HUES48 (cell line): ENCODE measurements around the gene SLC38A2.

Source experiments
- H3K27ac ChIP-seq: one replicate; pipeline ENCODE4 v1.7.0; 2013; ENCODE audit warnings: low read depth, low read length, inconsistent platforms
- H3K27me3 ChIP-seq: 2 replicates; pipeline ENCODE4 v1.6.1; 2013; ENCODE audit warnings: mild to moderate bottlenecking, low read length; ENCODE audit not compliant: control insufficient read depth, insufficient read depth
- H3K36me3 ChIP-seq: 2 replicates; pipeline ENCODE4 v1.6.1; 2013; ENCODE audit warnings: low read length; ENCODE audit not compliant: control insufficient read depth, insufficient read depth
- H3K4me1 ChIP-seq: 2 replicates; pipeline ENCODE4 v1.6.1; 2013; ENCODE audit warnings: mild to moderate bottlenecking, low read length; ENCODE audit not compliant: control insufficient read depth, insufficient read depth
- H3K4me3 ChIP-seq: 2 replicates; pipeline ENCODE4 v1.5.1; 2013; ENCODE audit warnings: mild to moderate bottlenecking, low read depth, low read length
- H3K9ac ChIP-seq: 2 replicates; pipeline ENCODE4 v1.6.1; 2013; ENCODE audit warnings: mild to moderate bottlenecking, low read depth, low read length, moderate library complexity
- H3K9me3 ChIP-seq: 2 replicates; pipeline ENCODE4 v1.6.1; 2013; ENCODE audit warnings: low read length; ENCODE audit not compliant: control insufficient read depth, insufficient read depth

SLC38A2 gene

GRCh38 chr12:46374711-46375110, 2.1 kb upstream of the SLC38A2 start:
- H3K36me3 ChIP-seq, result peaks cover 14% of the 10 kb centered on the region
- H3K9ac ChIP-seq, result no peak overlapping the region
- H3K27me3 ChIP-seq, result peaks cover 10% of the 10 kb centered on the region; the same call in 1 of the 2 replicates
- H3K9me3 ChIP-seq, result no peaks in the 10 kb centered on the region
- H3K27ac ChIP-seq, result no peak overlapping the region
- no peak overlapping the region for H3K4me3 ChIP-seq
- peaks cover 26% of the 10 kb centered on the region for H3K4me1 ChIP-seq

GRCh38 chr12:46374310-46374709, 1.7 kb upstream of the SLC38A2 start:
- Histone ChIP-seq H3K9ac (no peak overlapping the region), H3K27me3 (peaks cover 10% of the 10 kb centered on the region; the same call in 1 of the 2 replicates), H3K9me3 (no peaks in the 10 kb centered on the region), H3K36me3 (peaks cover 18% of the 10 kb centered on the region), H3K4me3 (no peak overlapping the region), H3K4me1 (peaks cover 30% of the 10 kb centered on the region), H3K27ac (no peak overlapping the region)

- peaks cover 37% of the 10 kb centered on the region for H3K4me1 ChIP-seq
- H3K9me3 ChIP-seq, result no peaks in the 10 kb centered on the region
- peaks cover 25% of the 10 kb centered on the region for H3K36me3 ChIP-seq
- peak overlapping the region; percentile 51 for H3K27ac ChIP-seq
- peaks cover 10% of the 10 kb centered on the region; the same call in 1 of the 2 replicates for H3K27me3 ChIP-seq
- peak overlapping the region; percentile 69 for H3K9ac ChIP-seq
- peak overlapping the region; percentile 98 for H3K4me3 ChIP-seq
Observed at GRCh38 chr12:46373301-46374296, 1.0 kb upstream of the SLC38A2 start.

- peaks cover 35% of the 10 kb centered on the region for H3K4me1 ChIP-seq
- H3K4me3 ChIP-seq, result peak overlapping the region; percentile 98
- H3K36me3 ChIP-seq, result peaks cover 42% of the 10 kb centered on the region
- H3K9me3 ChIP-seq, result no peaks in the 10 kb centered on the region
- peak overlapping the region; percentile 97 for H3K9ac ChIP-seq
- peak overlapping the region; percentile 97 for H3K27ac ChIP-seq
- H3K27me3 ChIP-seq, result peaks cover 10% of the 10 kb centered on the region; the same call in 1 of the 2 replicates
Observed at GRCh38 chr12:46371718-46372543, 642 bp downstream of the SLC38A2 start.

DNA sequence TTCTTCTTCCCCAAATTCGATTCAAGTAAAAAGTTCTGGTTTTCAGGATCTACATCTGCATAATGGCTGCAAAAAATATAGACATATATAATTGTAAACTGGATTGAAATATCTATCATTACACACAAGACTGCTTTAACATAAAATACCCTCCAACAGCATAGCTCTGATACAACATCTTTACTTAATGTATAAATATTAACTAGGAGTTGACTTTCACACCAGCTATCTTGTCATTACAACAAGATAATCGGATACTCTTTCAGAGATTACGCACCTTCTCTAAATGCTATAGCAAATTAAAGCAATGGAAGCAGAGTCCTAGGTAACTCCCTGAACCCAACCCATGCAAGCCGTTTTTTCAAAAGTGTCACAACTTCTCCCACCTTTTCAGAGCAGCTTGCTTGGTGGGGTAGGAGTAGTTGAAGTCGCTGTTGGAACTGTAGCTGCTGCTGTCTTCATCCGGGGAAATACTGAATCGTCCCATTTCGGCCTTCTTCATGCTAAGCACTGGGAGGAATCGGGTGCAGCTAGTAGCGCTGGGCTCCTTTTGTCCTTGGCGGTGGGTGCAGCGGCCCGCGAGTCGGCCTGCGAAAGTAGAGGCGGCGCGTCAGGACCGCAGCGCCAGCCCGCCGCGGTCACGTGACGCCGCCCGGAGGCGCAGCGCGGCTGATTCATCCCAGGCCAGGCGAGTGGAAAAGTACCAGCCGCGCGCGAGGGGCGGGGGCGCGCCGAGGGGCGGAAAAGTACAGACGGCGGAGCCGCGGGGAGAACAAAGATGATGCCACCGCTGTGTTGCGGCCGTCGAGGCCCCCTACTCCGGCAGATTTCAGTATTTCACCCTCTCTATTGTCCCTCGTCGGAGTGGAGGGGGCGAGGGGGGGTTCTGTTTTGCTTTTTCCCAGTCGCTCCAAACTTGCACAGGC, 1.5 kb downstream of the SLC38A2 start:
- Histone ChIP-seq H3K9ac (peak overlapping the region; percentile 97), H3K27me3 (peaks cover 10% of the 10 kb centered on the region; the same call in 1 of the 2 replicates), H3K27ac (peak overlapping the region; percentile 97), H3K4me3 (peak overlapping the region; percentile 98), H3K36me3 (peaks cover 51% of the 10 kb centered on the region), H3K9me3 (no peaks in the 10 kb centered on the region), H3K4me1 (peaks cover 35% of the 10 kb centered on the region)

GRCh38 chr12:46370380-46370734, 2.2 kb downstream of the SLC38A2 start:
- Histone ChIP-seq H3K27me3 (peaks cover 10% of the 10 kb centered on the region; the same call in 1 of the 2 replicates), H3K9ac (peak overlapping the region; percentile 97; the same call in 1 of the 2 replicates), H3K4me1 (peaks cover 35% of the 10 kb centered on the region), H3K4me3 (peak overlapping the region; percentile 98), H3K27ac (peak overlapping the region; percentile 23), H3K9me3 (no peaks in the 10 kb centered on the region), H3K36me3 (peaks cover 58% of the 10 kb centered on the region)

DNA sequence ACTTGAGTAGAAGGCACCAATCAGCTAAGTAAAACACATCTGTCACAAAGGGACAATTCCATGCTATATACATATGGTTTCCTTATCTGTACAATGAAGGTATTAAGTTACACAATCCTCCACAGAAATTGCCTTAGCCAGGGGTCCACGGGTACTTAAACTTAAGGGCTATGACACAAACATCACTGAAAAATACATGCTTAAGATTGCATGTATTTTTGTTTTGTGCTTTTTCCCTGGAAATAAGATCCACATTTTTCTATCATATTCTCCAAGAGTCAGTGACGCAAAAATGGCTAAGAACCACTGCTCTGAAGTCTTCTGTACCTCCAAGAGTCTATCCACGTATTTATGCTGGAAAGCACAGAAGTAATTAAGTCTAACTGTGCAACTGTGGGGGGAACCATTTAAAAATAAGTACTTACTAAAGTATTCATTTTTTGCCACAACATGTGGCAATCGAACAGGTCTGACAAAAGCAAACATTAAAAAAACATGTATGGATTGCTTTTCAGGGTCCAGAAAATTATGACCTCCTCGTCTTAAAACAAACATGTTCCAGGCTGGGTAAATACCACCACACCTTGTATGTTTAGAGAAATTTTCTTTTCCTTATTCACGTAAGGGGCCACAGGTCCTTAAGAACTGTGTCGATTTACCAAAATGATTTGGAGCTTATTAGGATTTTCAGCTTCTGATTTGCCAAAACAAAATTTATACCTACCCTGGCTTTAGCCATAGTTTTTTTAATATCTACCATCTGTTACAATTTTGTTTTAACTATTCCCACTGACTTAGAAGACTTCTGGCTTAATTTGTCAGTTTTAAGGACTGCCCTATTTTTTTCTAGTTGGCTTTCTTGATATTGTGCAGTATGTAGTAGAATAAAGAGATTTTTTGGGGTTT, 2.8 kb downstream of the SLC38A2 start:
- Histone ChIP-seq H3K27me3 (peaks cover 10% of the 10 kb centered on the region; the same call in 1 of the 2 replicates), H3K4me1 (peaks cover 35% of the 10 kb centered on the region), H3K9ac (peak overlapping the region; percentile 97; the same call in 1 of the 2 replicates), H3K36me3 (peaks cover 64% of the 10 kb centered on the region), H3K9me3 (no peaks in the 10 kb centered on the region), H3K4me3 (peak overlapping the region; percentile 98), H3K27ac (peak overlapping the region; percentile 32)

- Histone ChIP-seq H3K9me3 (no peaks in the 10 kb centered on the region), H3K27me3 (peaks cover 6% of the 10 kb centered on the region; the same call in 1 of the 2 replicates), H3K9ac (peak overlapping the region; percentile 97; the same call in 1 of the 2 replicates), H3K4me3 (peak overlapping the region; percentile 98), H3K27ac (peak overlapping the region; percentile 32), H3K4me1 (peaks cover 32% of the 10 kb centered on the region), H3K36me3 (peaks cover 71% of the 10 kb centered on the region)
Observed at GRCh38 chr12:46369095-46369473, 3.5 kb downstream of the SLC38A2 start.

GRCh38 chr12:46368684-46369083, 3.9 kb downstream of the SLC38A2 start:
- Histone ChIP-seq H3K4me1 (peaks cover 28% of the 10 kb centered on the region), H3K4me3 (peak overlapping the region; percentile 98; the same call in 1 of the 2 replicates), H3K9me3 (no peaks in the 10 kb centered on the region), H3K27me3 (0 out of 2 replicates have a peak, but pooled peaks cover 2% of the 10 kb centered on the region), H3K9ac (no peak overlapping the region), H3K27ac (no peak overlapping the region), H3K36me3 (peaks cover 75% of the 10 kb centered on the region)
